Activated B cell treated with CpG ODN at 0.5 μM for 24 hours (primary cell): ENCODE measurements around the gene TRMT6. TPM values are rescaled to one million over a fixed set of nuclear protein-coding genes. Genes with fewer than 3 reads are reported as not detected.

Experiments used
- ATAC-seq: fragments of 200-7000 bp; cut with Tn5 transposase; one replicate; pipeline ENCODE4 v1.10.0; 2021; ENCODE audit warnings: low read depth, mild to moderate bottlenecking, moderate library complexity
- CTCF ChIA-PET: fragments of 350-600 bp; sonication (Branson Sonifier 250); formaldehyde crosslinking; loops from one replicate; lab custom pipeline; 2021; ENCODE audit warnings: antibody characterized with exemption; lab: Charles Lee
- POLR2A ChIA-PET: fragments of 350-600 bp; sonication (Branson Sonifier 250); formaldehyde crosslinking; loops from one replicate; lab custom pipeline; 2021; ENCODE audit warnings: antibody characterized with exemption; lab: Charles Lee
- DNase-seq: peaks from one replicate; pipeline ENCODE4 v3.0.0; 2022
- H3K27ac Mint-ChIP-seq: one replicate; pipeline ENCODE4 v1.8.0; 2020; ENCODE audit warnings: mixed read lengths
- H3K27me3 Mint-ChIP-seq: one replicate; pipeline ENCODE4 v1.8.0; 2021; ENCODE audit warnings: mixed read lengths
- H3K36me3 Mint-ChIP-seq: one replicate; pipeline ENCODE4 v1.8.0; 2021; ENCODE audit warnings: low read depth, mixed read lengths
- H3K4me1 Mint-ChIP-seq: one replicate; pipeline ENCODE4 v1.8.0; 2021; ENCODE audit warnings: mixed read lengths
- H3K4me3 Mint-ChIP-seq: one replicate; pipeline ENCODE4 v1.8.0; 2020; ENCODE audit warnings: mild to moderate bottlenecking, mixed read lengths
- H3K9me3 Mint-ChIP-seq: one replicate; pipeline ENCODE4 v1.8.0; 2020; ENCODE audit warnings: mixed read lengths
- intact Hi-C: fragments of 100-400 bp; cut with micrococcal nuclease; formaldehyde crosslinking; loops from one replicate; pipeline ENCODE4 v1.15.1; 2024
- total RNA-seq: library from RNA; stranded (reverse); gene quantifications from 2 replicates; pipeline ENCODE4 v1.2.3, GENCODE V29; 2022
- TF ChIP-seq, protein P1 (sequence below): fragments of 200-600 bp; IDR thresholded peaks from one replicate; pipeline ENCODE4 v1.8.0; 2022; ENCODE audit warnings: antibody characterized with exemption, mild to moderate bottlenecking

The TRMT6 gene
- total RNA-seq, 1 donor from 2014 or later, result 25.5 TPM

DNA sequence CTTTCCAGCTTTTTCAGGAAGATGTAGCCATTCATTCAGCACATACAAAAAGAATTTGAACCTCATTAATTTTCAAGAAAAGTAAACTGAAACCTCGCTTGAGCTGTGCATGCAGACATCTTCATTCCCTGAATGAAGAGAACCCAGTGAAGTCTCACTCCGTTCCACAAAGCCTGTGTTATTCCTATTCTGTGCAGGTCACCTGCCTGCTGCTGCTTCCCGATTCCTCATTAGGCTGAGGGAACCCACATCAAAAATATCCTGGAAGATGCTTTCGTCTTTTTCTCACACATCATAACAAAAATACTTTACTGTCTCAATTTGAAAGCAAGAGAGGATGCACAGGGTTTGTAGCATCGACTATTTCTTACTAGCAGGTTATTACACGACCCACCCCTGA, 40.1 kb downstream of the TRMT6 start:
- H3K4me1 Mint-ChIP-seq, result peaks cover 11% of the 10 kb centered on the region
- DNase-seq (no peak), ATAC-seq (no peak)
- POLR2A ChIA-PET, result no interaction called here
- CTCF ChIA-PET, result no interaction called here
- no peaks in the 10 kb centered on the region for H3K36me3 Mint-ChIP-seq
- no peak overlapping the region for H3K4me3 Mint-ChIP-seq
- TF ChIP-seq, protein P1, sequence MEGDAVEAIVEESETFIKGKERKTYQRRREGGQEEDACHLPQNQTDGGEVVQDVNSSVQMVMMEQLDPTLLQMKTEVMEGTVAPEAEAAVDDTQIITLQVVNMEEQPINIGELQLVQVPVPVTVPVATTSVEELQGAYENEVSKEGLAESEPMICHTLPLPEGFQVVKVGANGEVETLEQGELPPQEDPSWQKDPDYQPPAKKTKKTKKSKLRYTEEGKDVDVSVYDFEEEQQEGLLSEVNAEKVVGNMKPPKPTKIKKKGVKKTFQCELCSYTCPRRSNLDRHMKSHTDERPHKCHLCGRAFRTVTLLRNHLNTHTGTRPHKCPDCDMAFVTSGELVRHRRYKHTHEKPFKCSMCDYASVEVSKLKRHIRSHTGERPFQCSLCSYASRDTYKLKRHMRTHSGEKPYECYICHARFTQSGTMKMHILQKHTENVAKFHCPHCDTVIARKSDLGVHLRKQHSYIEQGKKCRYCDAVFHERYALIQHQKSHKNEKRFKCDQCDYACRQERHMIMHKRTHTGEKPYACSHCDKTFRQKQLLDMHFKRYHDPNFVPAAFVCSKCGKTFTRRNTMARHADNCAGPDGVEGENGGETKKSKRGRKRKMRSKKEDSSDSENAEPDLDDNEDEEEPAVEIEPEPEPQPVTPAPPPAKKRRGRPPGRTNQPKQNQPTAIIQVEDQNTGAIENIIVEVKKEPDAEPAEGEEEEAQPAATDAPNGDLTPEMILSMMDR, result no peak
- peaks cover 55% of the 10 kb centered on the region for H3K27me3 Mint-ChIP-seq
- intact Hi-C loops, result no loop called here
- no peak overlapping the region for H3K27ac Mint-ChIP-seq
- no peaks in the 10 kb centered on the region for H3K9me3 Mint-ChIP-seq

DNA sequence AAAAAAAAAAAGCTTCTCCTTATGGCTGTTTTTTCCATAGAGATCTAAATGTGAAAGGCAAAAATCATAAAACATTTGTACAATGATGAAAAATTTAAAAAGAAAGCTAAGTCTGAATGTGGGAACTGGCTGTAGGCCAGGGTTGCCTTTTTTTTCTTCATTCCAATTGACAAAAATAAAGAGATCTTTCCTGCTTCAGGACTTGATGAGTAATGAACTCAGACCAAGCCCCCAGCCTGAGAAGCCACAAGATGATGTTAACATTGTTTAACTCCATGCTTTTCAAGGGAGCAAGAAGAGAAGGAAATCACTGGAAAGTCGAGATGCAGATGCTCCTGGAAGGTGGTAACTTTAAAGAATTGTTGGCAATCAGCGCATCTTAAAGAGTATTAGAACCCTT, 41.4 kb downstream of the TRMT6 start:
- TF ChIP-seq, protein P1, result no peak
- Mint-ChIP-seq H3K4me1 (peaks cover 11% of the 10 kb centered on the region), H3K4me3 (no peak overlapping the region), H3K36me3 (no peaks in the 10 kb centered on the region), H3K27me3 (peaks cover 53% of the 10 kb centered on the region), H3K9me3 (no peaks in the 10 kb centered on the region), H3K27ac (no peak overlapping the region)
- intact Hi-C loops, result no loop called here
- ChIA-PET CTCF (no interaction called here), POLR2A (no interaction called here)
- ATAC-seq (no peak), DNase-seq (no peak)

DNA sequence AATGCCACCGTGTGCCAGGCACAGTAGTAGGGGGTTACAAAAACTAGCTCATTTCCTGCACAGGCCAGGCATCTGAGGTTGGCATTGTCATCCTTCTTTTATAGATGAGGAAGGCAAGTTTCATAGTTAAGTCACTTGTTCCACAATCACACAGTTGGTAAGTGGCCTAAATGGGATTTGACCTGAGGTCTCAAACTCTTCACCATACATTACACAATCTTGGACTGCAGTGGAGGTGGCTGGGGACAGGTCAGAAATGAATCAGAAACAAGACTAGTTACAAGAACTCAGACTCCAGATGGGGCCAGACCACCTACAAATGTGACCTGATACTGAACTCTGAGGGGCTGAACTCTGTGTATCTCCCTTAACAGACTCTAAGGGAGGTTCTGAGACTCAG, 49.4 kb downstream of the TRMT6 start:
- Mint-ChIP-seq H3K27ac (no peak overlapping the region), H3K36me3 (no peaks in the 10 kb centered on the region), H3K4me3 (no peak overlapping the region), H3K4me1 (no peaks in the 10 kb centered on the region), H3K27me3 (peaks cover 25% of the 10 kb centered on the region), H3K9me3 (no peaks in the 10 kb centered on the region)
- ATAC-seq, result no peak
- ChIA-PET POLR2A (no interaction called here), CTCF (no interaction called here)
- intact Hi-C loops, result no loop called here
- TF ChIP-seq, protein P1, result no peak
- no peak for DNase-seq

DNA sequence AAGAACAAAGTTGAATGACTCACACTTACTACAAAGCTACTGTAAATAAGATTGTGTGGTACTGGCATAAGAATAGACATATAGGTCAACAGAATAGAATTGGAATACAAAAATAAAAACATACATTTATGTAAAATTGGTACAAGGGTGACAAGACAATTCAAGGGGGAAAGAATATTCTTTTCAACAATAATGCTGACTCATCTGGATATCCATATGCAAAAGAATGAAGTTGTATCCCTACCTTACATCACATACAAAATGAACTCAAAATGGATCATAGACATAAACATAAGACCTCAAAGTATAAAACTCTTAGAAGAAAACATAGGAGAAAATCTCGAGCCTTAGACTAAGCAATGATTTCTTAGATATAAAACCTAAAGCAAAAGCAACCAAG, 50.9 kb downstream of the TRMT6 start:
- ATAC-seq, result no peak

DNA sequence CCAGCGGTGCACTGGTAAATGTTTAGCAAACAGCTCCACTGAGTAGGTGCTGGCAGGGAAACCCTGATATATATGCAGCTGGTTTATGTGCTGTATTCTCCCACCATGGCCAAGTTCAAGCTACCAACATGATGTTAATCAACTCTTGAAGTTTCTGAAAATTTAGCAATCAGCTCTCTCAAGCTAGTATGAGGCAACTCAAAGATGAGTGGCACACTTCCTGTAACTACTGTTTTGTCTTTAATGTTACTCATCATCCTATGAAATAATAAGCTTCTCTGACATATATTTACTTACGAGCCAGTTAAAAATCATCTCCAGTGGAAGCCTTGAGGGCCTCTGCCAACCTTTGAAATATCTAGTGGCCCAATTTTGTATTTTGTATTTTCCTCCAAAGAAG, 54.7 kb downstream of the TRMT6 start:
- intact Hi-C loops, result no loop called here
- TF ChIP-seq, protein P1, result no peak
- H3K27me3 Mint-ChIP-seq, result peaks cover 32% of the 10 kb centered on the region
- no peak overlapping the region for H3K27ac Mint-ChIP-seq
- no peaks in the 10 kb centered on the region for H3K36me3 Mint-ChIP-seq
- H3K4me1 Mint-ChIP-seq, result no peaks in the 10 kb centered on the region
- ATAC-seq, result no peak
- H3K9me3 Mint-ChIP-seq, result no peaks in the 10 kb centered on the region
- POLR2A ChIA-PET, result no interaction called here
- DNase-seq, result no peak
- H3K4me3 Mint-ChIP-seq, result no peak overlapping the region
- CTCF ChIA-PET, result no interaction called here

More for the DNA sequence above, 50.9 kb downstream of the TRMT6 start:
- Mint-ChIP-seq H3K4me3 (no peak overlapping the region), H3K9me3 (no peaks in the 10 kb centered on the region), H3K36me3 (no peaks in the 10 kb centered on the region), H3K4me1 (no peaks in the 10 kb centered on the region), H3K27ac (no peak overlapping the region), H3K27me3 (peaks cover 29% of the 10 kb centered on the region)
- intact Hi-C loops, result no loop called here
- ChIA-PET POLR2A (no interaction called here), CTCF (no interaction called here)
- no peak for DNase-seq
- TF ChIP-seq, protein P1, result no peak
